EH (cell line): Measurements from ENCODE around the gene LGR6.
"Not testable (repeated sequence)": the region's sequence is repeated elsewhere in the genome, so short reads cannot be mapped to it uniquely, and the experiment has no call there.

Source experiments
- DNase-seq: peaks from one replicate; pipeline ENCODE4 v3.0.0-alpha.2; 2015; ENCODE audit warnings: low read depth

LGR6 gene

GRCh38 chr1:202343652-202344349 lies 150.2 kb downstream of the LGR6 start:
- peak; percentile 59 for DNase-seq

GRCh38 chr1:202348005-202348508 lies 154.5 kb downstream of the LGR6 start:
- no peak for DNase-seq

DNA sequence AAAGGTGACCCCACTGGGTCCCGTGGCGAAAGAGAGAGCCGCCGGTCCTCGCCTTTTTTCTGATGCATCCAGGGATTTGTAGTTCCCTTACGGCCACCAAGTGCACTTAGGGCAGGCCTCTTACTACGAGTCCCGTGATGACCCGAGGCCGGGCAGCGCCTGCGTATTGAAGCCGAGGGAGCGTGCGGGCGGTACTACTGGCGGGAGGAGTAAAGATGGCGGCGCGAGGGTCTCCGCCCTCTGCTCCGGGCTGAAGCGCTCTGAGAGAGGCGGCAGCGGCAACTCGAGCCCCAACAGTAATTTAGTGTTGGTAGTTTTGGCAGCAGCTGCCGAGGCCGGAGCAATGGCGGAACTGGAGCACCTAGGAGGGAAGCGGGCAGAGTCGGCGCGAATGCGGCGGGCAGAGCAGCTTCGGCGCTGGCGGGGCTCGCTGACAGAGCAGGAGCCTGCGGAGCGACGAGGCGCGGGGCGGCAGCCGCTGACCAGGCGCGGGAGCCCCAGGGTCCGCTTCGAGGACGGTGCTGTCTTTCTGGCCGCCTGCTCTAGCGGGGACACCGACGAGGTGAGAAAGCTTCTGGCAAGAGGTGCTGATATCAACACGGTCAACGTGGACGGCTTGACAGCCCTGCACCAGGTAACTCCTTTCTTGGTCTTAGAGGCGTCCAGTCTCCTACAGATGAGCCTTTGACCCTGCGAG lies 155.1 kb downstream of the LGR6 start, which contains the start of gene PPP1R12B:
Gene PPP1R12B (plus strand): TSS at position 191 of the 697 bp plus-strand sequence. CDS start 153 bp downstream, at position 344.
- DNase-seq: peak; percentile 100

DNA sequence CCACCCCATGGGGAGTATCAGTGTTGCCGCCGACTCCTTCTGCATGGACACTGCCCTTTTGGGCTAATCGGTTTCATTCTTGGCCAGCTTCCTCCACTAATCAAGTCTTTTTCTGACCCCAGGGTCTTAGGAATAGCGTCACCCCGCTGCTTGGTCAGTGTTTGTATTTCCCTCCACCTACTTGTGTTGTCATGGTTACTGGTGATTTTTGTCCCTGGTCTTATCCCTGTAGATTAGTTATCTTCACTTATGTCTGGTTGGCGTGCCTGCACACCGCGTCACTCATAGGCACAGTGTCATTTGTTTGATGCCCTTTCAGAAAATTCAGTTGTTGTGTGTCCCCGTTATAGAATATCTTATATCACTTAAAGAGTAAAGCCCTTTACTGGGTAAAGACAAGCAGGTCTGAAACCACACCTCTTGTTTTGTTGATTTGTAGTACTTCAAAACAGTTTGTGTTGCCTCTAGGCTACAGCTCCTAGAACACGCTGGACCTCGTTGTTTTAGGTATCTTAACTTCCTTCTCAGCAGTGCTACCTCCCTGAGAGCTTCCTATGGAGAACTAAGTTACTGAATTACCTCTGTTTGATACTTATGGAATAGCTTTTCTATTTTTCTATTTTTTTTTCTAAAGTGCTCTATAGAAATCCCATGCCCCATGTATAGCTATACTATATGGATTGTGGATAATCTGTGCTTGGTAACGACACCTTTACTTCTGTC lies 155.8 kb downstream of the LGR6 start:
- peak; percentile 64 for DNase-seq

GRCh38 chr1:202351725-202352124 lies 158.1 kb downstream of the LGR6 start:
- DNase-seq: no peak

- DNase-seq: not testable (repeated sequence)
Observed at GRCh38 chr1:202352583-202353197, 159.1 kb downstream of the LGR6 start.

DNA sequence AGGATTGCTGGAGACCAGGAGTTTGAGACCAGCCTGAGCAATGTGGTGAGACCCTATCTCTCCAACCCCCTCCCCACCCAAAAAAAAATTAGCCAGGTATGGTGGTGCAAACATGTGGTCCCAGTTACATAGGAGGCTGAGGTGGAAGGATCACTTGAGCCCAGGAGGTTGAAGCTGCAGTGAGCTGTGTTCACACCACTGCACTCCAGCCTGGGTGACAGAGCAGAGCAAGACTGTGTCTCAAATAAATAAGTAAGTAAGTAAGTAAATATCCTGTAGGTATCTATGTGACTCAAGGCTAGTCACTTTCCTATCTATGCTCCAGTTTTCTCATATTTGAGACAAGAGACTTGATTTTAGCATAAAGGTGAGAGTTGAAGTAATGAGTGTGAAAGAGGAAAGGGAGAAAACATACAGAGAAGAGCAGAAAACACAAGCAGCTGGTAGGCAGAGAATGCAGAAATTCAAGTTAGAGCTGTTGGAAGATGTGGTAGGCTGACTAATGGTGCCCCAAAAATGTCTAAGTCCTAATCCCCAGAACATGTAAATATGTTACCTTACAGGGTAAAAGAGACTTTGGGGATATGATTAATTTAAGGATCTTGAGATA lies 162.4 kb downstream of the LGR6 start:
- no peak for DNase-seq

GRCh38 chr1:202357506-202357905 lies 163.9 kb downstream of the LGR6 start:
- DNase-seq: no peak

DNA sequence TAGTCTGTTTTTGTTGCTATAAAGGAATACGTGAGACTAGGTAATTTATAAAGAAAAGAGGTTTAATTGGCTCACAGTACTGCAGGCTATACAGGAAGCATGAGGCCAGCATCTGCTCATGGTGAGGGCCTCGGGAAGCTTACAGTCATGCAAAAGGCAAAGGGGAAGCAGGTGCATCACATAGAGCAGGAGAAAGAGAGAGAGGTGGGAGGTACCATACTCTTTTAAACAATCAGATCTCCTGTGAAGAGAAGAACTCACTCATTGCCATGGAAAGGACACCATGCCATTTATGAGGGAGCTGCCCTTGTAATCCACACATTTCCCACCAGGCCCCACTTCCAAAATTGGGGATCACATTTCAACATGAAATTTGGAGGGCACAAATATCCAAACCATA lies 167.6 kb downstream of the LGR6 start:
- DNase-seq: no peak

DNA sequence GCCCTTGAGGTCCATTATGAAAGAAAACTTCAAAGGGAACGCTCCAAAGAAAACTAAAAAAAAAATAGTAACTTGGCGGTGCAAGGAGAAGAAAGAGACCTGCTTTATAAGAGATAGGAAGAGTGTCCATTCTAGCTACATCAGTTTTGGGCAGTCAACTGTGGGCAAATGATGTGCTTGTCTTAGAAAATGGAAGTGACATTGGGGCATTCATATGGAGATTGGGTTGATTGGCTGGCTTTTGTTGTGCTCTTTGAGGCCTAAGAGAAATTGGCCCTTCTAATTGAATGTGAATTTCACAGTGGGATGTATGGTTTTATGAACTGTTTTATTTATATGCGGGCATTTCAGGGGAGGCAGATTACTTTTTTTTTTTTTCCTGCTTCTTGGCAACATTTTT lies 168.1 kb downstream of the LGR6 start:
- DNase-seq: no peak

DNA sequence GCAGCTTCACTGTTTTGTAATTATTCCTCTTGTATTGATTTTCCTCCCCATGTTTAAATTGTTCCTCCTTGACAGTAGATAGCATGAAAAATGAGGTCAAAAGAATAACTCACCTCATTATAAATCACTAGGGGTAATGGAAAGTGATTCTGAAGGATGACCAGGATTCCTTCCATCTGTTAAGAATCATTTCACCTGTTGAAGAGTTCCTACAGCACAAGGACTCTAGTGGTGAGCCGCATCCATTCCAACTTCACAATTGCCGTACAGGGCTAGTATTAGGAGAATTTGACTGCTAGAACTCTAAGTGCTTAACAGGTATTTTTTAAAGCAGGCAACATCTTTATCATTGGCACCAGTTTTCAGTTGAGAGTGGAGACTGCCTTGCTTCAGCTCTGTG lies 168.6 kb downstream of the LGR6 start:
- no peak for DNase-seq

GRCh38 chr1:202365092-202365815 lies 171.7 kb downstream of the LGR6 start:
- DNase-seq: peak; percentile 56

- DNase-seq: peak; percentile 62
Observed at GRCh38 chr1:202367271-202367670, 173.7 kb downstream of the LGR6 start.
